GM12878 (cell line): ENCODE data around the gene ANKRD37. TPM values are rescaled to one million over a fixed set of nuclear protein-coding genes. Genes with fewer than 3 reads are reported as not detected.

Experiments
- EZH2 ChIP-seq: IDR thresholded peaks from 2 replicates; pipeline ENCODE4 v1.6.1; 2012; ENCODE audit warnings: low read depth, mild to moderate bottlenecking, control low read depth, inconsistent platforms, low read length, borderline replicate concordance; ENCODE audit not compliant: control insufficient read depth
- NR2C2 ChIP-seq: IDR thresholded peaks from 2 replicates; pipeline ENCODE4 v1.6.1; 2011; ENCODE audit warnings: borderline replicate concordance, low read depth; ENCODE audit not compliant: control insufficient read depth, insufficient read length
- SP1 ChIP-seq: IDR thresholded peaks from one replicate; pipeline ENCODE4 v1.6.1; 2011; ENCODE audit warnings: low read depth, low read length
- polyA plus RNA-seq, 11 experiments: library from polyadenylated mRNA; depleted of rRNA in 4 of 11; unstranded in 6 of 11; stranded (reverse) in 5 of 11; fragments of >200 nt; fragmentation: Nextera tagmentation in 4 of 11; fragmentation: Illumina TruSeq in 1 of 11; extraction: Ambion mirVana in 4 of 11; extraction: Trizol in 1 of 11; gene quantifications; 1 replicate in 1 of 11; 2 replicates in 10 of 11; pipeline versions ENCODE4 v1.2.1 to v1.2.3, GENCODE V29; 2011 to 2016; ENCODE audit warnings: inconsistent platforms in 2 of 11, missing spikeins in 2 of 11, low read depth in 1 of 11
- total RNA-seq, 4 experiments: library from RNA; depleted of rRNA in 3 of 4; stranded (reverse); fragments of >200 nt in 3 of 4; fragmentation: Illumina TruSeq in 1 of 4; extraction: Trizol in 1 of 4; gene quantifications; 2 replicates each; pipeline versions ENCODE4 v1.2.1 to v1.2.3, GENCODE V29; 2013 to 2021
- TF ChIP-seq, protein P1 (sequence below): fragments of 450-650 bp; IDR thresholded peaks from 2 replicates; pipeline ENCODE4 v1.6.1; 2018; ENCODE audit warnings: mild to moderate bottlenecking, low read depth, moderate library complexity; ENCODE audit not compliant: partially characterized antibody
- TF ChIP-seq, protein P2 (sequence below): IDR thresholded peaks from 2 replicates; pipeline ENCODE4 v1.6.1; 2012; ENCODE audit warnings: improper control_type of control experiment, low read depth, low read length; ENCODE audit not compliant: insufficient replicate concordance
- TF ChIP-seq, protein P3 (sequence below): fragments of 450-650 bp; IDR thresholded peaks from 2 replicates; pipeline ENCODE4 v1.6.1; 2017; ENCODE audit warnings: mild to moderate bottlenecking, moderate library complexity

ANKRD37 gene
- total and polyA plus RNA-seq, 10 of the 15 experiments (the other 5 are each of a cell fraction or from before 2014, with no cell fraction given) = 10.6 to 67.9 (median 24.2) TPM

DNA sequence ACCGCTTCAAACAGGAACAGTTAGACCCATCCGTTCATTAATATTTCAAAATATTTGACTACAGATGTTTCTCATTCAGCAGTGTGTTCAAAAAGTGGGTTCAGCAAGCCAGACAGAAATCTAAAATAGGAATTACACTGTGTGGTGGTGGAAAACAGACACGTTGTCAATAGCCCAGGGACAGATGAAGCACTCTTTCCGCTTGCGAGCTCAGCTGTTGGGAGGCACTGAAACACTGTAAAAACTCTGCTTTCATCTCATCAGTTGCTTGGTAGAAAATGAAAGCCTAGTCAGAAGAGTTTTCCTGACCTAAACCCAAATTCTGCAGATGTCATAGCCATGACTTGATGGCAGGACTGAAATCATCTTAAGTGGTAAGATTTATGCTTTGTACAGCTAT, 39.4 kb upstream of the ANKRD37 start (continued):
- TF ChIP-seq, protein P1, sequence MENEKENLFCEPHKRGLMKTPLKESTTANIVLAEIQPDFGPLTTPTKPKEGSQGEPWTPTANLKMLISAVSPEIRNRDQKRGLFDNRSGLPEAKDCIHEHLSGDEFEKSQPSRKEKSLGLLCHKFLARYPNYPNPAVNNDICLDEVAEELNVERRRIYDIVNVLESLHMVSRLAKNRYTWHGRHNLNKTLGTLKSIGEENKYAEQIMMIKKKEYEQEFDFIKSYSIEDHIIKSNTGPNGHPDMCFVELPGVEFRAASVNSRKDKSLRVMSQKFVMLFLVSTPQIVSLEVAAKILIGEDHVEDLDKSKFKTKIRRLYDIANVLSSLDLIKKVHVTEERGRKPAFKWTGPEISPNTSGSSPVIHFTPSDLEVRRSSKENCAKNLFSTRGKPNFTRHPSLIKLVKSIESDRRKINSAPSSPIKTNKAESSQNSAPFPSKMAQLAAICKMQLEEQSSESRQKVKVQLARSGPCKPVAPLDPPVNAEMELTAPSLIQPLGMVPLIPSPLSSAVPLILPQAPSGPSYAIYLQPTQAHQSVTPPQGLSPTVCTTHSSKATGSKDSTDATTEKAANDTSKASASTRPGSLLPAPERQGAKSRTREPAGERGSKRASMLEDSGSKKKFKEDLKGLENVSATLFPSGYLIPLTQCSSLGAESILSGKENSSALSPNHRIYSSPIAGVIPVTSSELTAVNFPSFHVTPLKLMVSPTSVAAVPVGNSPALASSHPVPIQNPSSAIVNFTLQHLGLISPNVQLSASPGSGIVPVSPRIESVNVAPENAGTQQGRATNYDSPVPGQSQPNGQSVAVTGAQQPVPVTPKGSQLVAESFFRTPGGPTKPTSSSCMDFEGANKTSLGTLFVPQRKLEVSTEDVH = no peak
- no peak for TF ChIP-seq EZH2
- no peak for TF ChIP-seq NR2C2
- TF ChIP-seq, protein P2, sequence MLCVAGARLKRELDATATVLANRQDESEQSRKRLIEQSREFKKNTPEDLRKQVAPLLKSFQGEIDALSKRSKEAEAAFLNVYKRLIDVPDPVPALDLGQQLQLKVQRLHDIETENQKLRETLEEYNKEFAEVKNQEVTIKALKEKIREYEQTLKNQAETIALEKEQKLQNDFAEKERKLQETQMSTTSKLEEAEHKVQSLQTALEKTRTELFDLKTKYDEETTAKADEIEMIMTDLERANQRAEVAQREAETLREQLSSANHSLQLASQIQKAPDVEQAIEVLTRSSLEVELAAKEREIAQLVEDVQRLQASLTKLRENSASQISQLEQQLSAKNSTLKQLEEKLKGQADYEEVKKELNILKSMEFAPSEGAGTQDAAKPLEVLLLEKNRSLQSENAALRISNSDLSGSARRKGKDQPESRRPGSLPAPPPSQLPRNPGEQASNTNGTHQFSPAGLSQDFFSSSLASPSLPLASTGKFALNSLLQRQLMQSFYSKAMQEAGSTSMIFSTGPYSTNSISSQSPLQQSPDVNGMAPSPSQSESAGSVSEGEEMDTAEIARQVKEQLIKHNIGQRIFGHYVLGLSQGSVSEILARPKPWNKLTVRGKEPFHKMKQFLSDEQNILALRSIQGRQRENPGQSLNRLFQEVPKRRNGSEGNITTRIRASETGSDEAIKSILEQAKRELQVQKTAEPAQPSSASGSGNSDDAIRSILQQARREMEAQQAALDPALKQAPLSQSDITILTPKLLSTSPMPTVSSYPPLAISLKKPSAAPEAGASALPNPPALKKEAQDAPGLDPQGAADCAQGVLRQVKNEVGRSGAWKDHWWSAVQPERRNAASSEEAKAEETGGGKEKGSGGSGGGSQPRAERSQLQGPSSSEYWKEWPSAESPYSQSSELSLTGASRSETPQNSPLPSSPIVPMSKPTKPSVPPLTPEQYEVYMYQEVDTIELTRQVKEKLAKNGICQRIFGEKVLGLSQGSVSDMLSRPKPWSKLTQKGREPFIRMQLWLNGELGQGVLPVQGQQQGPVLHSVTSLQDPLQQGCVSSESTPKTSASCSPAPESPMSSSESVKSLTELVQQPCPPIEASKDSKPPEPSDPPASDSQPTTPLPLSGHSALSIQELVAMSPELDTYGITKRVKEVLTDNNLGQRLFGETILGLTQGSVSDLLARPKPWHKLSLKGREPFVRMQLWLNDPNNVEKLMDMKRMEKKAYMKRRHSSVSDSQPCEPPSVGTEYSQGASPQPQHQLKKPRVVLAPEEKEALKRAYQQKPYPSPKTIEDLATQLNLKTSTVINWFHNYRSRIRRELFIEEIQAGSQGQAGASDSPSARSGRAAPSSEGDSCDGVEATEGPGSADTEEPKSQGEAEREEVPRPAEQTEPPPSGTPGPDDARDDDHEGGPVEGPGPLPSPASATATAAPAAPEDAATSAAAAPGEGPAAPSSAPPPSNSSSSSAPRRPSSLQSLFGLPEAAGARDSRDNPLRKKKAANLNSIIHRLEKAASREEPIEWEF = no peak
- TF ChIP-seq, protein P3, sequence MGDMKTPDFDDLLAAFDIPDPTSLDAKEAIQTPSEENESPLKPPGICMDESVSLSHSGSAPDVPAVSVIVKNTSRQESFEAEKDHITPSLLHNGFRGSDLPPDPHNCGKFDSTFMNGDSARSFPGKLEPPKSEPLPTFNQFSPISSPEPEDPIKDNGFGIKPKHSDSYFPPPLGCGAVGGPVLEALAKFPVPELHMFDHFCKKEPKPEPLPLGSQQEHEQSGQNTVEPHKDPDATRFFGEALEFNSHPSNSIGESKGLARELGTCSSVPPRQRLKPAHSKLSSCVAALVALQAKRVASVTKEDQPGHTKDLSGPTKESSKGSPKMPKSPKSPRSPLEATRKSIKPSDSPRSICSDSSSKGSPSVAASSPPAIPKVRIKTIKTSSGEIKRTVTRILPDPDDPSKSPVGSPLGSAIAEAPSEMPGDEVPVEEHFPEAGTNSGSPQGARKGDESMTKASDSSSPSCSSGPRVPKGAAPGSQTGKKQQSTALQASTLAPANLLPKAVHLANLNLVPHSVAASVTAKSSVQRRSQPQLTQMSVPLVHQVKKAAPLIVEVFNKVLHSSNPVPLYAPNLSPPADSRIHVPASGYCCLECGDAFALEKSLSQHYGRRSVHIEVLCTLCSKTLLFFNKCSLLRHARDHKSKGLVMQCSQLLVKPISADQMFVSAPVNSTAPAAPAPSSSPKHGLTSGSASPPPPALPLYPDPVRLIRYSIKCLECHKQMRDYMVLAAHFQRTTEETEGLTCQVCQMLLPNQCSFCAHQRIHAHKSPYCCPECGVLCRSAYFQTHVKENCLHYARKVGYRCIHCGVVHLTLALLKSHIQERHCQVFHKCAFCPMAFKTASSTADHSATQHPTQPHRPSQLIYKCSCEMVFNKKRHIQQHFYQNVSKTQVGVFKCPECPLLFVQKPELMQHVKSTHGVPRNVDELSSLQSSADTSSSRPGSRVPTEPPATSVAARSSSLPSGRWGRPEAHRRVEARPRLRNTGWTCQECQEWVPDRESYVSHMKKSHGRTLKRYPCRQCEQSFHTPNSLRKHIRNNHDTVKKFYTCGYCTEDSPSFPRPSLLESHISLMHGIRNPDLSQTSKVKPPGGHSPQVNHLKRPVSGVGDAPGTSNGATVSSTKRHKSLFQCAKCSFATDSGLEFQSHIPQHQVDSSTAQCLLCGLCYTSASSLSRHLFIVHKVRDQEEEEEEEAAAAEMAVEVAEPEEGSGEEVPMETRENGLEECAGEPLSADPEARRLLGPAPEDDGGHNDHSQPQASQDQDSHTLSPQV = no peak
- TF ChIP-seq SP1 = no peak
